ENCODE results near the gene RPUSD2.

- TF ChIP-seq CTCF (IDR thresholded peaks at IDR 0.05), result no peak
- TF ChIP-seq POLR2A (IDR thresholded peaks at IDR 0.05), result no peak
These were observed 19.2 kb upstream of the RPUSD2 start for GRCh38 chr15:40549894-40550293.
